Testis (tissue), 2 donors: ENCODE results near the gene PDE6B.

Experiments used
- CTCF ChIP-seq, 3 experiments: fragments of 450-650 bp in 2 of 3; fragments of 200-600 bp in 1 of 3; sonication (generic) in 1 of 3; IDR thresholded peaks; one replicate each; pipeline ENCODE4 v1.5.1; 2016 to 2019; ENCODE audit warnings: antibody characterized with exemption in 3 of 3, mild to moderate bottlenecking in 2 of 3, moderate library complexity in 1 of 3
- POLR2A ChIP-seq: fragments of 450-650 bp; IDR thresholded peaks from one replicate; pipeline ENCODE4 v1.6.1; 2017; ENCODE audit warnings: antibody characterized with exemption, mild to moderate bottlenecking, moderate library complexity

DNA sequence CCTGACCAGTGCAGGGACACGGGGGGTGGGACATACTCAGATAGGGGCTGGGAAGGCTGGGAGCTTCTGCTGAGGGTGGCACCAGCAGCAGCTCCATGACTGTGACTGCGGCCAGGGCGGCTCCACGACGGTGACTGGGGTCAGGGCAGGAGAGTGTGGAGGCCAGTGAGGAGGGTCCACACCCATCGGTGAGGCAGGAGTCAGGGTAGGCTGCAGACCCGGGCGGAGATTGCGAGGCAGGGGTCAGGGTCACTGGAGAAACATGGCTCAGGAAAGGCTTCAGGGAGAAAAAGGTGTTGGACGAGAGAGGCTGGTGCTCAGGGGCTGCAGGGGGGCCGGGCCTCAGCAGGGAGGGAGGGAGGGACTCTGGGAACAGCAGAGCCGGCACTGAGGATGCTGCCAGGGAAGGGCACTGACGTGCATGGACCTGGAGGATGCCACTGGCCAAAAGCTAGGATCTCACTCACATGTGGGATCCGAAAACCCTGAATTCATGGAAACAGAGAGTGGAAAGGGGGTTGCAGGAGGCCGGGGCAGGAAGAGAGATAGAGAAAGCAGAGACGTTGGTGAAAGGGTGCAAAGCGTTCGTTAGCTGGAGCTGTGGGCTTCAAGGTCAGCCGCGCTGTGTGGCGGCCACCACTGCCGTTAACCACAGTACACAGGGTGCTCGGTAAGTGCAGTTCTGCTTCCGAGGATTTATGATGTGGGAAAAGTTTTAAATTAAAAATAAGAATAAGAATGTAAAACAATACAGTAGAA lies 26.7 kb downstream of the PDE6B start:
- no peak for TF ChIP-seq POLR2A
- TF ChIP-seq CTCF (IDR thresholded peaks at IDR 0.05) = no peak
